Mesenteric fat pad (tissue), 1 donor: ENCODE data around the gene RHOT2. TPM values are rescaled to one million over a fixed set of nuclear protein-coding genes. Genes with fewer than 3 reads are reported as not detected.
A peak's percentile ranks its signal among the peaks of the same experiment; 100 is the strongest.

ENCODE experiments used
- DNase-seq: peaks from one replicate; pipeline ENCODE4 v3.0.0-alpha.2; 2020; ENCODE audit warnings: low spot score
- total RNA-seq: library from RNA; stranded (reverse); fragmentation: NEBNext Ultra II Directional; extraction: Animal tissue kit (Norgen Biotek cat#: 25700); gene quantifications from one replicate; pipeline ENCODE4 v1.2.1, GENCODE V29; 2021
- donor health status: DM: yes; HTN: yes; CAD: no.

The RHOT2 gene
- total RNA-seq, 1 donor from 2014 or later: 73.9 TPM

- DNase-seq: no peak
Measured at GRCh38 chr16:632486-633335, 35.2 kb upstream of the RHOT2 start.

DNA sequence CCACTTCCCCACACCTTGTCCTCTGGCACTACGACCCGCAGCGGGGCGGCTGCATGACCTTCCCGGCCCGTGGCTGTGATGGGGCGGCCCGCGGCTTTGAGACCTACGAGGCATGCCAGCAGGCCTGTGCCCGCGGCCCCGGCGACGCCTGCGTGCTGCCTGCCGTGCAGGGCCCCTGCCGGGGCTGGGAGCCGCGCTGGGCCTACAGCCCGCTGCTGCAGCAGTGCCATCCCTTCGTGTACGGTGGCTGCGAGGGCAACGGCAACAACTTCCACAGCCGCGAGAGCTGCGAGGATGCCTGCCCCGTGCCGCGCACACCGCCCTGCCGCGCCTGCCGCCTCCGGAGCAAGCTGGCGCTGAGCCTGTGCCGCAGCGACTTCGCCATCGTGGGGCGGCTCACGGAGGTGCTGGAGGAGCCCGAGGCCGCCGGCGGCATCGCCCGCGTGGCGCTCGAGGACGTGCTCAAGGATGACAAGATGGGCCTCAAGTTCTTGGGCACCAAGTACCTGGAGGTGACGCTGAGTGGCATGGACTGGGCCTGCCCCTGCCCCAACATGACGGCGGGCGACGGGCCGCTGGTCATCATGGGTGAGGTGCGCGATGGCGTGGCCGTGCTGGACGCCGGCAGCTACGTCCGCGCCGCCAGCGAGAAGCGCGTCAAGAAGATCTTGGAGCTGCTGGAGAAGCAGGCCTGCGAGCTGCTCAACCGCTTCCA lies 34.4 kb upstream of the RHOT2 start:
- no peak for DNase-seq

- no peak for DNase-seq
Measured at GRCh38 chr16:634051-634670, 33.8 kb upstream of the RHOT2 start.

GRCh38 chr16:634996-635395 lies 32.9 kb upstream of the RHOT2 start:
- no peak for DNase-seq

DNA sequence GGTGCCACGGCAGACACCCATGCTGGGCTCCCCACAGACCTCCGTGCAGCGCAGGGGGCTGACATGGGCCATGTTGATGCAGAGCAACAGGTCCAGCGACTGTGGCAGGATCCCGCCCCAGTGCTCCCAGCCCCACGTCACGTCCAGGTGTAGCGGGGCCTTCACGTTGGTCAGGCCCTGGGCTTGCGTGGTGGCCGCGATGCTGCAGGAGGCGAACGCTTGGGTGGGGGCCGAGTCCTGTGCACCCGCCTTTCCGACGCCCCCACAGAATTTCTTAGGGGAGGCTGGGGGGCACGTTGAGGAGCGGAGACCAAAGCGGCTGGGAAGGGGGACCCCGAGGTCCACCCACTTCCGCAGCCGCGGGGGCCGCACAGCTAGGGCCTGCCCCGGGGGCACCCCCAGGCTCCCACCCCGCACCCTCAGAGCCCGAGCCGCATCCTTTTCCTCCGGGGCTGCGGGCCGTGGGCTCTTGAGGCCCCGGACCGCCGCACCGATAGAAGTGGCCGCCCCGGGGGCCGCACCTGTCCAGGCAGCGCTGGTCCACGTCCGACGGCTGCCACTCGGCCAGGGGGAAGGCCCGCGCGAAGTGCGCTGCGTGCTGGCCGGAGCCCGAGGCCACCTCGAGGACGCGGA lies 32.2 kb upstream of the RHOT2 start:
- DNase-seq: no peak

GRCh38 chr16:636206-637080 lies 31.5 kb upstream of the RHOT2 start, which contains the start of gene METTL26:
TSS of gene METTL26 (minus strand) at chr16:636305. CDS start at chr16:636290, 15 bp downstream.
- DNase-seq: peak; percentile 98

DNA sequence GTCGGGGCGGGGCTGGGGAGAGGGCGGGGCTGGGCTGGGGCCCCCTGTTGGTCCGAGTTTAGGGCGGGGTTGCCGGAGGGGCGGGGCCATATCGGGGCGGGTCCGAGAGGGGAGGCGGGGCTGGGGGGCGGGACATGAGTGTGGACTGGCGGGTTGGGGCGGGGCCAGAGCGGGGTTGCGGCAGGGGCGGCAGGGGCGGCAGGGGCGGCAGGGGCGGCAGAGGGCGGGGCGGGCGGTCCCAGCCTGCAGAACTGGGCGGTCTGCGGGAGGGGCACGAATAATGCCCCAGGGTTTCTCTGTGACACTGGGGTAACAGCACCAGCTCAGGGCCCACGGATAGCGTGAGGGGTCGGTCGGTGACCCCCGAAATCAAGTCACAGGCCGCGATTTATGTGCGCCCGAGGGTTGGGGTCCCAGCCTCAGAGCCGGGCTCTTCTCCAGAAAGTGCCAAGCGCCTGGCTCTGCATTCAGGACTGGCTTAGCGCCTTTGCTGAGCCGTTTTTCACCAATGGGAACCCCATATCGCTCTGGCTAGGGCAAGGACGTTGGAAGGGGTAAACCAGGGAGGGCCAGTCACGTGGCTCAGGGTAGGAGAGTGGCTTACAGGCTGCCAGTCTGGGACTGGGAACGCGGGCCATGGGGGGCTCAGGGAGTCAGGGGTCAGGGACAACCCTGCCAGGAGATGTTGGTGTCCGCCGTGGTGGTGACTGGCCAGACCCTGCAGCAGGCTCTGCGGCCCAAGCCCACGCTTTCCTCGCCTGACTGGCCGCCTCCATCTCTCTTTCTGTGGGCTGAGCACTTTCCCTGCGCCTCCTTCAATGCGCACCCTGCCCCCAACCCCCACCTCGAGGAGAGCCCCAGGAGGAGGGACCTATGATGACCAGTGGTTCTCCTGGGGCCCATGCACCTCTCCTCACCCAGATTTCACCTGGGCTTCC lies 30.6 kb upstream of the RHOT2 start:
- peak; percentile 95 for DNase-seq

DNA sequence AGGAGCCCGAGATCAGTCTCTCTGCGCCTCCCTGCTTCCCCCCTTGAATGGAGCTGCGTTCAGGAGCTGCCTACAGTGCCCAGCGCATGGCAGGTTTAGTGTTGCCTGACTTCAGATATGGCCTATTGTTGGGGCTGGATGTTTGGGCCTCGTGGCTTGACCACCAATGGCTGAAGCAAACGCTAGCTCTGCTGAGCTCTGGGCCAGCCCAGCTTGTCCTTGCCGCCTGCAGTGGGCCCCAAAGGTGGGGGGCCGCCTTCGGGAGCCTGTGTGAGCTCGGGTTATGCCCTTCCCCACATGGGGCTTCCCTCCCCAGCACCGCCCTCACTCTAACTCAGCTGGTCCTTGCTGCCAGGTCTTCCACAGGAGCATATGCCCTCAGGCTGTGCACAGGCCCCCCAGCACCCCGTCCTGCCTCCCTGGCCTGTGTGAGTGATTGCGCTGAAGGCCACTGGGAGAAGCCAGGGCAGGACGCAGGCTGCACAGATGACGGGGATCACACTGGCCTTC lies 29.8 kb upstream of the RHOT2 start:
- DNase-seq: no peak

DNA sequence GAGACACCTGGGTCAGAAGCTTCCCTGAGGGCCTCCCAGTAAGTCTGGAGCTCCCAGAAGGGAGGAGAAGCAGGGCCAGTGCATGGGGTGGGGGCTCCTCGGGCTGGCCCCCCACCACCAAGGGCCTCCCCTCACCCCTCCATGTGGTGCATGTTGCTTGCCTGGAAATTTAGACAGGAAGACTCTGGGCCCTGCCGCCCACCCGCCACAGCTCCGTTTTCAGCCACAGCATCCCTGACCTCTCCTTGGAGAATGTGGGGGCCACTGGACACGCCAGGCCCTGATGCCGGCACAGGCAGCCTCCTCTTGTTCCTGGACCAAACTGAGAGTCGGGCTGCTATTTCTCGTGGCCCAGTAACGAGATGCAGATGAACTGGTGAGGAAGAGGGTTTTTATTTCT lies 29.1 kb upstream of the RHOT2 start:
- DNase-seq: no peak

DNA sequence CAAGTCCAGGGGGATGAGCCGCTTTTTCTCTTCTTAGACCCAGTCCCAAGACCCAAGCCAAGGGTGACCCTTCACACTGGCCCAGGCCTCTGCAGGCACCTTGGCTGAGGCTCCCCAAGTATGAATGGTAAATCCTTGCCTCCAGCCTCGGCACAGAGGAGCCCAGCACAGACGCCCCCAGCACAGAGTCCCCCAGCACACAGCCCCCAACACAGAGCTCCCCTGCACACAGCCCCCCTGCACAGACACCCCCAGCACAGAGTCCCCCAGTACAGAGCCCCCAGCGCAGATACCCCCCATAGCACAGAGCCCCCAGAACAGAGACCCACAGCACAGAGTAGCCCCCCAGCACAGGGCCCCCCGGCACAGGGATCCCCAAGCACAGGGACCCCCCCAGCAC lies 27.3 kb upstream of the RHOT2 start:
- DNase-seq: no peak

DNA sequence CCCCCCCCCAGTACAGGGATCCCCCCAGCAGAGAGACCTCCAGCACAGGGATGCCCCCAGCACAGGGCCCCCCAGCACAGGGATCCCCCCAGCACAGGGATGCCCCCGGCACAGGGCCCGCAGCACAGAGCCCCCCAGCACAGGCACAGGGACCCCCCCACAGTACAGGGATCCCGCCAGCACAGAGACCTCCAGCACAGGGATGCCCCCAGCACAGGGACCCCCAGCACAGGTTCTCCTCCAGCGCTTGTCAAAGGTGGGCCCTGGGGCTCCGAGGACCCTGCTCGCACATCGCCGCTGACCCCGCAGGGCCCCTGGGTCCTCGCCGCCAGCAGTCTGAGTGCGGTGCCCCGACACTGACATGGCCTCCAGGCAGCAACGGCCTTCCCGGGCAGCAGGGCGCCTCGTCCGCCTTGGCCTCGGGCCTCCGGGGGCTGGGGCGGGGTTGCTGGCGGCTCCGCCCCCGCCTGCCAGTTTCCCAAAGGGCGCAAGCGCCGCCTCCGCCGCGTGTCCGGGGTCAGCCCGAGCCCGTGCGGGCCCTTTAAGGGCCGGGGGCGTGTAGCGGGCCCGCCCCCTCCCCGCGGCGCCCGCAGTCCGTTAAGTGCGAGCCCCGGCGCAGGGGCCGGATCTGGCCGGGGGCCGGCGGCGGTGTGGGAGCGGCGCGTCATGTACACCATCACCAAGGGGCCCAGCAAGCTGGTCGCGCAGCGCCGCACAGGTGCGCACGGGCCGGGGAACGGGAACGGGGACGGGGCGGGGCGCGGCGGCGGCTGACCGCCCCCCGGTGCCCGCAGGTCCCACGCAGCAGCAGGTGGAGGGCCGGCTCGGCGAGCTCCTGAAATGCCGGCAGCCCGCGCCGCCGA lies 26.4 kb upstream of the RHOT2 start, which contains the start of gene MCRIP2:
Gene MCRIP2 (plus strand): TSS at position 503 of the 863 bp plus-strand sequence. CDS start 164 bp downstream, at position 667.
- DNase-seq: peak; percentile 95

DNA sequence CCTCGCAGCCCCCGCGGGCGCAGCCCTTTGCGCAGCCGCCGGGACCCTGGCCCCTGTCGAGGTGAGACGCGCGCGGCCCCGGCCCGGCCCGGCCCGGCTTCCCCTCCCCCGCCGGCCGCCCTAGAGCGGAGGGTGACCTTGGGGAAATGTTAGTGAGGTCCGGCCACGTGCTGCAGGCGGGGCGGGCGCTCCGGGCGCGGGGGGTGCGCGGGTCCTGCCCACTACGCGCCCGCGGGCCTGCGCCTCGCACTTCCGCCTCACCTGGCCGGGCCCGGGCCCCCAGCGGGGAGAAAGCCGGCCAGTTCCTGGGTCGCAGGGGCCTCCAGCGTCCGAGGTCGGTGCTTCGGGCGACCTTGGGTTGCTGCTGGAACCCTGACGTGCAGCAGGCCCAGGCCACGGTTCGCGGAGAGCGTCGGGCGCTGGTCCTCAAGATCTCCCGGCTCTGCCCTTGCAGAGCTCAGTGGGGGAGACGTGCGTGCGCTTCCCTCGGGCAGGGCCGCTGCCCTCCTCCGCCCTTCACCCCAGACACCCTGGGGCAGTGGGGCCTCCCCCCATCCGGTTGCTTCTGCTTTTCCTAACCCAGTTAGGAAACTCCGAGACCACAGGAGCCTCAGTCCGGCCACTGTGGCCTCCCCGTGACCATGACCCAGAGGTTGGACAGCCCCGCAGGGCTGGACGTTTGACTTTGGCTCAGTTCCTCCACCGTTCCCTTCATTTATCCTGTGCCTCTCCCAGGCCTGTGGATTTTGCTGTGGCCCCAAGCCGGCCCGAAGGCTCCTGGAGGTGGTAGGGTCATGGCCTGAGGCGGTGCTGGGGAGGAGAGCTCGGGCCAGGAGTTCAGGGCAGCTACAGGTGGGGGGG lies 25.5 kb upstream of the RHOT2 start:
- no peak for DNase-seq

- DNase-seq: no peak
Measured at GRCh38 chr16:643050-643368, 24.9 kb upstream of the RHOT2 start.

GRCh38 chr16:644556-644955 lies 23.4 kb upstream of the RHOT2 start:
- DNase-seq: no peak

- no peak for DNase-seq
Measured at GRCh38 chr16:645852-646678, 21.9 kb upstream of the RHOT2 start.

DNA sequence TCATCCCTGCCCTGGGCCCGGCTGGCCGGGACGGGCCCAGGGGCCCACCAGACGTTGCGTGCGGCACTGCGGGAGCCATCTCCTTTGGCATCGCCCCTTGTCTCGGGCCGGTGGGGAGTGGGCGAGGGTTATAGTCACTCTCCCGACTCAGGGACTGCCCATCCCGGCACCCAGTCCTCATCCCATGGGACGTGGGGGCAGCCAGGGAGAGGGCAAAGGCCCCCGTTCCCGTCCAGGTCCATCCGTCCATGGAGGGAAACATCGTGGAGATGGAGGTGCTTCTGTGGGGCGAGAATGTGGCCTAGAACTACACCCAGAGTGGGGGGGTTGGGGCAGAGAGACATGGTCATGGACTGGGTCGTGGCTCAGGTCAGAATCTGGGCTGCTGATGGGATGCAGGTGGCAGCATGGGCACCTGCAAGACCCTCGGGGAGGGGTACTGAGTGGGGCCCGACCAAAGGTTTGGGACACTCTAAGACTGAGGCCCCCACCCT lies 21.2 kb upstream of the RHOT2 start:
- no peak for DNase-seq
